IMR-90 (cell line): ENCODE data around the gene CCDC107. TPM values are rescaled to one million over a fixed set of nuclear protein-coding genes. Genes with fewer than 3 reads are reported as not detected.

Experiments used
- ATAC-seq: fragments of 200-7000 bp; cut with Tn5 transposase; 2 replicates; pipeline ENCODE4 v1.9.1; 2020; ENCODE audit warnings: low read depth, mild to moderate bottlenecking, moderate library complexity
- BruUV-seq: library from RNA; stranded (reverse); fragments of 400-500 nt; replicated peaks from 2 replicates; lab custom pipeline; 2021; lab: Mats Ljungman, UMichigan
- CTCF ChIA-PET: fragments of 300-600 bp; formaldehyde crosslinking; extraction: SDS; loops from one replicate; lab custom pipeline; 2021; ENCODE audit warnings: antibody characterized with exemption; lab: Yijun Ruan, JAX
- POLR2A ChIA-PET: fragments of 300-600 bp; sonication (Branson Sonifier 250); formaldehyde crosslinking; loops from one replicate; lab custom pipeline; 2022; ENCODE audit warnings: antibody characterized with exemption; ENCODE audit not compliant: unreplicated experiment; lab: Charles Lee
- DNase-seq: peaks from one replicate; pipeline ENCODE4 v3.0.0; 2013
- H2AFZ ChIP-seq: replicated peaks from 2 replicates; pipeline ENCODE3; 2013; ENCODE audit warnings: low read length, mild to moderate bottlenecking; ENCODE audit not compliant: poor library complexity
- H2AK5ac ChIP-seq: 2 replicates; pipeline ENCODE4 v1.6.1; 2013; ENCODE audit warnings: low read depth, low read length, inconsistent platforms
- H2AK9ac ChIP-seq: replicated peaks from 2 replicates; pipeline ENCODE3; 2013; ENCODE audit warnings: mild to moderate bottlenecking, low read depth, low read length, moderate library complexity; ENCODE audit not compliant: poor library complexity
- H2BK120ac ChIP-seq: 2 replicates; pipeline ENCODE4 v1.6.1; 2013; ENCODE audit warnings: low read depth, low read length, inconsistent platforms
- H2BK15ac ChIP-seq: 3 replicates; pipeline ENCODE4 v1.6.1; 2013; ENCODE audit warnings: low read depth, low read length, inconsistent platforms
- H2BK20ac ChIP-seq: 2 replicates; pipeline ENCODE4 v1.6.1; 2013; ENCODE audit warnings: low read depth, mild to moderate bottlenecking, inconsistent platforms, low read length, moderate library complexity
- H2BK5ac ChIP-seq: 2 replicates; pipeline ENCODE4 v1.6.1; 2013; ENCODE audit warnings: mild to moderate bottlenecking, low read depth, low read length, inconsistent platforms; ENCODE audit not compliant: poor library complexity, severe bottlenecking
- H3K14ac ChIP-seq: replicated peaks from 2 replicates; pipeline ENCODE4 v1.6.1; 2013; ENCODE audit warnings: low read depth, low read length, inconsistent platforms
- H3K18ac ChIP-seq: 2 replicates; pipeline ENCODE4 v1.6.1; 2013; ENCODE audit warnings: low read depth, low read length, control low read depth
- H3K23ac ChIP-seq: 2 replicates; pipeline ENCODE4 v1.6.1; 2013; ENCODE audit warnings: low read depth, low read length, inconsistent platforms
- H3K27ac ChIP-seq: 2 replicates; pipeline ENCODE4 v1.5.1; 2013; ENCODE audit warnings: mild to moderate bottlenecking, control low read depth, low read length; ENCODE audit not compliant: insufficient read depth
- H3K27me3 ChIP-seq: 2 replicates; pipeline ENCODE4 v1.6.1; 2013; ENCODE audit warnings: low read length; ENCODE audit not compliant: control insufficient read depth, insufficient read depth
- H3K36me3 ChIP-seq: 2 replicates; pipeline ENCODE4 v1.6.1; 2013; ENCODE audit warnings: low read length, mixed read lengths; ENCODE audit not compliant: control insufficient read depth, insufficient read depth
- H3K4ac ChIP-seq: 2 replicates; pipeline ENCODE4 v1.6.1; 2013; ENCODE audit warnings: low read depth, low read length, inconsistent platforms
- H3K4me1 ChIP-seq: 2 replicates; pipeline ENCODE4 v1.6.1; 2013; ENCODE audit warnings: low read length, mixed read lengths; ENCODE audit not compliant: control insufficient read depth, insufficient read depth
- H3K4me2 ChIP-seq: 2 replicates; pipeline ENCODE4 v1.6.1; 2013; ENCODE audit warnings: low read depth, mild to moderate bottlenecking, control low read depth, low read length, moderate library complexity
- H3K4me3 ChIP-seq: 2 replicates; pipeline ENCODE4 v1.5.1; 2013; ENCODE audit warnings: low read depth, mild to moderate bottlenecking, control low read depth, low read length, moderate library complexity; ENCODE audit not compliant: insufficient read depth
- H3K56ac ChIP-seq: 2 replicates; pipeline ENCODE4 v1.6.1; 2013; ENCODE audit warnings: low read length, inconsistent platforms; ENCODE audit not compliant: insufficient read depth; ENCODE audit errors: extremely low read depth
- H3K79me1 ChIP-seq, 2 experiments: 2 replicates each; pipeline ENCODE4 v1.6.1; 2013; ENCODE audit warnings: low read length in 2 of 2, inconsistent platforms in 1 of 2, low read depth in 1 of 2
- H3K9ac ChIP-seq: 2 replicates; pipeline ENCODE4 v1.6.1; 2013; ENCODE audit warnings: low read depth, low read length, control low read depth
- H3K9me1 ChIP-seq: 2 replicates; pipeline ENCODE4 v1.6.1; 2013; ENCODE audit warnings: low read length, inconsistent platforms; ENCODE audit not compliant: insufficient read depth
- H3K9me3 ChIP-seq: 2 replicates; pipeline ENCODE4 v1.6.1; 2013; ENCODE audit warnings: low read length; ENCODE audit not compliant: control insufficient read depth, insufficient read depth
- H4K20me1 ChIP-seq: 2 replicates; pipeline ENCODE4 v1.6.1; 2013; ENCODE audit warnings: low read length, inconsistent platforms; ENCODE audit not compliant: insufficient read depth
- H4K5ac ChIP-seq: 2 replicates; pipeline ENCODE4 v1.6.1; 2013; ENCODE audit warnings: mild to moderate bottlenecking, low read depth, low read length, control low read depth
- H4K8ac ChIP-seq, 2 experiments: 2 replicates each; pipeline ENCODE4 v1.6.1; 2013; ENCODE audit warnings: low read depth in 2 of 2, low read length in 2 of 2, control low read depth in 1 of 2, inconsistent platforms in 1 of 2
- H4K91ac ChIP-seq: 2 replicates; pipeline ENCODE4 v1.6.1; 2013; ENCODE audit warnings: low read depth, low read length, inconsistent platforms; ENCODE audit not compliant: insufficient read depth
- BHLHE40 ChIP-seq: fragments of 150-350 bp; IDR thresholded peaks from 2 replicates; pipeline ENCODE4 v1.6.1; 2016; ENCODE audit warnings: mild to moderate bottlenecking, low read depth, low read length
- CHD1 ChIP-seq: IDR thresholded peaks from 2 replicates; pipeline ENCODE4 v1.6.1; 2012; ENCODE audit warnings: low read depth, low read length, improper control_type of control experiment
- CTCF ChIP-seq: conservative IDR thresholded peaks from 2 replicates; pipeline ENCODE4 v1.5.1; 2012; ENCODE audit warnings: mild to moderate bottlenecking, low read depth, low read length, improper control_type of control experiment
- FOS ChIP-seq: fragments of 150-350 bp; IDR thresholded peaks from 2 replicates; pipeline ENCODE4 v1.6.1; 2016; ENCODE audit warnings: low read depth, low read length
- MXI1 ChIP-seq: IDR thresholded peaks from 2 replicates; pipeline ENCODE4 v1.6.1; 2012; ENCODE audit warnings: low read depth, mild to moderate bottlenecking, low read length, moderate library complexity, borderline replicate concordance
- NFE2L2 ChIP-seq: fragments of 150-350 bp; IDR thresholded peaks from 2 replicates; pipeline ENCODE4 v1.6.1; 2016; ENCODE audit warnings: low read depth, mild to moderate bottlenecking, low read length
- RFX5 ChIP-seq: IDR thresholded peaks from 2 replicates; pipeline ENCODE4 v1.8.0; 2012; ENCODE audit warnings: low read depth, mild to moderate bottlenecking, low read length, moderate library complexity
- SMC3 ChIP-seq: fragments of 150-350 bp; IDR thresholded peaks from 2 replicates; pipeline ENCODE4 v1.6.1; 2016; ENCODE audit warnings: low read depth, mild to moderate bottlenecking, antibody characterized with exemption, low read length, moderate library complexity
- WGBS, 2 experiments: methylation state at CpG; one replicate each; pipeline versions ENCODE4 v1.1.5 to v1.1.7; 2013; ENCODE audit warnings: missing lambda C conversion rate in 2 of 2; ENCODE audit not compliant: insufficient read length in 1 of 2; ENCODE audit errors: extremely low coverage in 2 of 2; 5-methylcytosine and 5-hydroxymethylcytosine counted together
- dilution Hi-C: fragments of 300-500 bp; cut with HindIII; formaldehyde crosslinking; loops from one replicate; pipeline ENCODE4 v1.14.3; 2018; ENCODE audit warnings: low sequenced_read_pairs; ENCODE audit not compliant: unreplicated experiment
- in situ Hi-C: fragments of 300-500 bp; cut with MboI; formaldehyde crosslinking; loops from 3 replicates; pipeline ENCODE4 v1.14.3; 2019; ENCODE audit warnings: low sequenced_read_pairs, inconsistent platforms, mixed read lengths
- intact Hi-C: fragments of 100-400 bp; cut with micrococcal nuclease; formaldehyde crosslinking; loops from 2 replicates; pipeline ENCODE4 v1.10.0; 2022
- polyA plus RNA-seq, 3 experiments: library from polyadenylated mRNA; depleted of rRNA; stranded (reverse); fragments of >200 nt; gene quantifications; 2 replicates each; pipeline ENCODE4 v1.2.3, GENCODE V29; 2012; ENCODE audit warnings: low replicate concordance in 1 of 3
- total RNA-seq: library from RNA; depleted of rRNA; stranded (reverse); fragments of >200 nt; gene quantifications from 2 replicates; pipeline ENCODE4 v1.2.3, GENCODE V29; 2012

Gene CCDC107
- total and polyA plus RNA-seq, 2 of the 4 experiments (the other 2 are of a cell fraction), result 6.8 to 21.1 TPM

GRCh38 chr9:35682520-35683315 lies 24.6 kb downstream of the CCDC107 start:
- POLR2A ChIA-PET, result interaction anchor here (0.6 to 1.6 kb wide), 3 partner anchors 9 to 44 kb away, joined by 3 read pairs; no protein-coding TSS in a partner anchor
- in situ Hi-C loops, result no loop called here
- intact Hi-C loops, result loop anchor here (10.0 kb wide), 1 partner anchor 78 kb away; the partner anchor contains the start of gene TESK1

More at GRCh38 chr9:35682520-35683315, 24.6 kb downstream of the CCDC107 start:
- peaks cover 78% of the 10 kb centered on the region for H4K20me1 ChIP-seq
- H3K4me1 ChIP-seq, result peaks cover 60% of the 10 kb centered on the region
- dilution Hi-C loops, result no loop called here
- peak overlapping the region; percentile 47; the same call in 1 of the 2 replicates for H3K27ac ChIP-seq
- no peak overlapping the region for H3K18ac ChIP-seq
- no peak overlapping the region for H3K4me3 ChIP-seq
- WGBS, 2 experiments, result 89% methylated on average over 6 of the region's 10 CpGs; no CpG with 5 or more reads in 1 of the 2 experiments
- H2AK5ac ChIP-seq, result no peak overlapping the region
- peaks cover 13 to 76% of the 10 kb centered on the region in 2 experiments for H3K79me1 ChIP-seq
- H4K8ac ChIP-seq, result peak overlapping the region in 1 of 2 experiments; percentile 15; a peak in 1 of 4 replicates
- H2AK9ac ChIP-seq, result peak overlapping the region; percentile 51
- H3K4me2 ChIP-seq, result no peak overlapping the region; the same call in 1 of the 2 replicates
- H2BK20ac ChIP-seq, result no peak overlapping the region
- TF ChIP-seq CHD1 (no peak), BHLHE40 (no peak), FOS (no peak), SMC3 (no peak), RFX5 (no peak), MXI1 (no peak), CTCF (no peak), NFE2L2 (no peak)
- BruUV-seq, result no TSS peak
- no peaks in the 10 kb centered on the region for H3K27me3 ChIP-seq
- H3K36me3 ChIP-seq, result peaks cover 59% of the 10 kb centered on the region
- DNase-seq (no peak), ATAC-seq (no peak)
- no peak overlapping the region; the same call in 1 of the 2 replicates for H3K9ac ChIP-seq
- CTCF ChIA-PET, result interaction anchor here (1.4 kb wide), 1 partner anchor 14 kb away, joined by 7 read pairs; no protein-coding TSS in a partner anchor
- H3K23ac ChIP-seq, result peak overlapping the region; percentile 61
- H4K91ac ChIP-seq, result no peak overlapping the region
- H3K56ac ChIP-seq, result no peak overlapping the region
- H3K9me1 ChIP-seq, result peaks cover 54% of the 10 kb centered on the region
- H2BK5ac ChIP-seq, result peak overlapping the region; percentile 59
- no peak overlapping the region for H3K4ac ChIP-seq
- H2AFZ ChIP-seq, result no peak overlapping the region
- H3K14ac ChIP-seq, result 0 out of 2 replicates have a peak overlapping the region, but pooled peaks have one; percentile 27
- no peak overlapping the region for H2BK120ac ChIP-seq
- no peak overlapping the region for H2BK15ac ChIP-seq
- H3K9me3 ChIP-seq, result no peaks in the 10 kb centered on the region
- H4K5ac ChIP-seq, result no peak overlapping the region; the same call in 1 of the 2 replicates
